HL-60 (cell line): ENCODE results near the gene NCEH1.

Source experiments
- DNase-seq, 2 experiments: peaks; one replicate each; pipeline ENCODE4 v3.0.0-alpha.2; 2010 to 2020; ENCODE audit warnings: low read depth in 1 of 2, low spot score in 1 of 2
- H3K27ac ChIP-seq: fragments of 250-450 bp; sonication (Bioruptor Pico); replicated peaks from 2 replicates; pipeline ENCODE4 v1.5.1; 2020; ENCODE audit warnings: mild to moderate bottlenecking, moderate library complexity
- H3K27me3 ChIP-seq: fragments of 250-450 bp; sonication (Bioruptor Pico); 2 replicates; pipeline ENCODE4 v1.5.1; 2021; ENCODE audit warnings: mild to moderate bottlenecking, moderate library complexity; ENCODE audit not compliant: insufficient read depth, poor library complexity, severe bottlenecking
- H3K4me3 ChIP-seq: replicated peaks from 2 replicates; pipeline ENCODE4 v1.5.1; 2011; ENCODE audit warnings: mild to moderate bottlenecking, control low read depth, low read length; ENCODE audit not compliant: insufficient read depth
- CTCF ChIP-seq: IDR thresholded peaks from one replicate; pipeline ENCODE4 v1.5.1; 2011; ENCODE audit warnings: low read length, control low read depth, inconsistent platforms; ENCODE audit not compliant: insufficient read depth
- GABPA ChIP-seq: IDR thresholded peaks from 2 replicates; pipeline ENCODE4 v1.6.1; 2012; ENCODE audit warnings: low read depth
- POLR2AphosphoS5 ChIP-seq: IDR thresholded peaks from 2 replicates; pipeline ENCODE4 v1.6.1; 2012; ENCODE audit warnings: low read depth
- REST ChIP-seq: IDR thresholded peaks from 2 replicates; pipeline ENCODE4 v1.6.1; 2012; ENCODE audit warnings: low read depth; ENCODE audit not compliant: insufficient replicate concordance
- SPI1 ChIP-seq: IDR thresholded peaks from 2 replicates; pipeline ENCODE4 v1.6.1; 2012; ENCODE audit warnings: low read depth, mild to moderate bottlenecking, borderline replicate concordance

NCEH1 gene

GRCh38 chr3:172624999-172625398 lies 85.9 kb downstream of the NCEH1 start:
- H3K27ac ChIP-seq, result no peak overlapping the region
- no peak overlapping the region for H3K4me3 ChIP-seq
- no peaks in the 10 kb centered on the region for H3K27me3 ChIP-seq
- DNase-seq, result no peak
- TF ChIP-seq POLR2AphosphoS5 (no peak), REST (no peak), CTCF (no peak), SPI1 (no peak), GABPA (no peak)

GRCh38 chr3:172622916-172623700 lies 87.8 kb downstream of the NCEH1 start:
- H3K4me3 ChIP-seq, result no peak overlapping the region
- H3K27me3 ChIP-seq, result no peaks in the 10 kb centered on the region
- peak in 1 of 2 experiments; percentile 18 for DNase-seq

More at GRCh38 chr3:172622916-172623700, 87.8 kb downstream of the NCEH1 start:
- TF ChIP-seq POLR2AphosphoS5 (no peak), SPI1 (no peak), CTCF (no peak), GABPA (no peak), REST (no peak)
- no peak overlapping the region for H3K27ac ChIP-seq
